ENCODE measurements around the gene GXYLT1. TPM values are rescaled to one million over a fixed set of nuclear protein-coding genes. Genes with fewer than 3 reads are reported as not detected.
A peak's percentile ranks its signal among the peaks of the same experiment; 100 is the strongest.
"Not testable (repeated sequence)": the region's sequence is repeated elsewhere in the genome, so short reads cannot be mapped to it uniquely, and the experiment has no call there.

Gene GXYLT1
- total RNA-seq, 2 experiments from 2014 or later: 7.0 to 8.3 TPM

DNA sequence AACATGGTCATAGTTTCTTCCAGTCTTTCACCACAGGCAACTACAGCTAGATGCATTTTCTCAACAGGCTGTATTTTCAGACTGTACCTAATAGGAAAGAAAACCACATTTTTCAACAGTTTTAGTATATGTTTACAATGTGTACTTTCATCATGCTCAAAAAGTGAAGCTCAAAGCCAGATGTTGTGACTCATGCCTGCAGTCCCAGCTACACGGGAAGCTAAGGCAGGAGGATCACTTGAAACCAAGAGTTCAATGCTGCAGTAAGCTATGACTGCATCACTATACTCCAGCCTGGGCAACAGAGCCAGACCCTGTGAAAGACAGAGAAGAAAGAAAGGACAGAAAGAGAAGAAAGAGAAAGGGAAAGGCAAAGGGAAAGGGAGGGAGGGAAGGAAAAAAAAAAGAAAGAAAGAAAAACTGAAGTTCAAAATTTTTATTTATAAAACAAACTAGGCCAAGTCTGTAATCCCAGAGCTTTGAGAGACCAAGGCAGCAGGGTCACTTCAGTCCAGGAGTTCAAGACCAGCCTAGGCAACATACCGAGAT lies 25.5 kb downstream of the GXYLT1 start:
- POLR2A ChIA-PET: no interaction called here
- peaks cover 28% of the 10 kb centered on the region for H3K36me3 Mint-ChIP-seq
- H3K27me3 Mint-ChIP-seq: no peaks in the 10 kb centered on the region
- peaks cover 17% of the 10 kb centered on the region for H3K4me1 Mint-ChIP-seq (ENCODE audit: low read depth)
- no peak overlapping the region for H3K4me3 Mint-ChIP-seq
- CTCF ChIA-PET: interaction anchor here (0.6 kb wide), 1 partner anchor 923 kb away, joined by 3 read pairs; no protein-coding TSS in a partner anchor
- no peak overlapping the region for H3K27ac Mint-ChIP-seq
- DNase-seq: peak; percentile 21
- peaks cover 2% of the 10 kb centered on the region for H3K9me3 Mint-ChIP-seq
- intact Hi-C loops (cut with micrococcal nuclease): no loop called here

- Mint-ChIP-seq H3K27ac (no peak overlapping the region), H3K9me3 (peaks cover 6% of the 10 kb centered on the region), H3K36me3 (peaks cover 33% of the 10 kb centered on the region), H3K27me3 (no peaks in the 10 kb centered on the region), H3K4me1 (ENCODE audit: low read depth) (peaks cover 17% of the 10 kb centered on the region), H3K4me3 (no peak overlapping the region)
- intact Hi-C loops (cut with micrococcal nuclease): no loop called here
- POLR2A ChIA-PET: no interaction called here
- no peak for DNase-seq
- CTCF ChIA-PET: no interaction called here
Observed at GRCh38 chr12:42118136-42118879, 26.4 kb downstream of the GXYLT1 start.

DNA sequence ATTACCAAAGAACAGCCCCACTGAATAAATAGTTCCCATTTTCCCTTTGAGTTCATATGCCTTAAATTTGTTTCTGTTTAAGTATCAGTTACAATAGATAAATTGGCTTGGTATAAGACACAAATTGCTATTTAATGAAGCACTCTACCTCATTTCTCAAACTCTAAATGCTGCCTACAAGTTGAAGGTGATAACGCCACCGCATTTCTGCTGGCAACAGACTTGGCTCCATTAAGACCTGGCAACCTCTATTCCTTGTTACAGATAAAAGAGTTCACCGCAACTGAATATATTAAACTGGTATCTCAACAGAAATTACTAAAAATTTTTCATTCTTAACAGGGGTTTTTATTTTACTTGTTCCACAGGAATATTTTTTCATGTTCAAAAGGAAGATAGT lies 35.6 kb downstream of the GXYLT1 start:
- Mint-ChIP-seq H3K4me3 (no peak overlapping the region), H3K9me3 (peaks cover 11% of the 10 kb centered on the region), H3K4me1 (ENCODE audit: low read depth) (no peaks in the 10 kb centered on the region), H3K27ac (no peak overlapping the region), H3K36me3 (peaks cover 27% of the 10 kb centered on the region), H3K27me3 (no peaks in the 10 kb centered on the region)
- intact Hi-C loops (cut with micrococcal nuclease): no loop called here
- ChIA-PET CTCF (no interaction called here), POLR2A (no interaction called here)
- no peak for DNase-seq

DNA sequence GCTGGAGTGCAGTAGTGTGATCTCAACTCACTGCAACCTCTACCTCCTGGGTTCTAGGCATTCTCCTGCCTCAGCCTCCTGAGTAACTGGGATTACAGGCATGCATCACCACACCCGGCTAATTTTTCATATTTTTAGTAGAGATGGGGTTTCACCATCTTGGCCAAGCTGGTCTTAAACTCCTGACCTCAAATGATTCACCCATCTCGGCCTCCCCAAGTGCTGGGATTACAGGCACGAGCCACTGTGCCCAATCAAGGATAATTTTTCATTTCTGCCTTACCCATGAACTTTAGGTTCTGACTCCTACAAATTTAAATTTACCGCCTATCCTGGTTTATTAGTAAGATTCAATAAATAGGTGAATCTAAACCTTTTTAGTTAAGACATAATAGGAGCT lies 37.9 kb downstream of the GXYLT1 start:
- H3K27me3 Mint-ChIP-seq; H3K27ac Mint-ChIP-seq; H3K4me3 Mint-ChIP-seq; H3K9me3 Mint-ChIP-seq; H3K4me1 Mint-ChIP-seq (ENCODE audit: low read depth); intact Hi-C loops (cut with micrococcal nuclease); CTCF ChIA-PET; DNase-seq: not testable (repeated sequence)
- POLR2A ChIA-PET: interaction anchor here (1.0 kb wide), 1 partner anchor 20 kb away, joined by 3 read pairs; no protein-coding TSS in a partner anchor
- peaks cover 13% of the 10 kb centered on the region for H3K36me3 Mint-ChIP-seq

GRCh38 chr12:42104784-42105183 lies 39.9 kb downstream of the GXYLT1 start:
- Mint-ChIP-seq H3K36me3 (peaks cover 9% of the 10 kb centered on the region), H3K27ac (no peak overlapping the region), H3K9me3 (no peaks in the 10 kb centered on the region), H3K4me3 (no peak overlapping the region), H3K4me1 (ENCODE audit: low read depth) (no peaks in the 10 kb centered on the region), H3K27me3 (no peaks in the 10 kb centered on the region)
- intact Hi-C loops (cut with micrococcal nuclease): no loop called here
- no peak for DNase-seq
- POLR2A ChIA-PET: no interaction called here
- CTCF ChIA-PET: interaction anchor here (0.6 kb wide), 1 partner anchor 67 kb away, joined by 3 read pairs; no protein-coding TSS in a partner anchor

GRCh38 chr12:42104087-42104486 lies 40.6 kb downstream of the GXYLT1 start:
- Mint-ChIP-seq H3K4me3 (no peak overlapping the region), H3K27me3 (no peaks in the 10 kb centered on the region), H3K27ac (no peak overlapping the region), H3K36me3 (peaks cover 8% of the 10 kb centered on the region), H3K9me3 (no peaks in the 10 kb centered on the region), H3K4me1 (ENCODE audit: low read depth) (no peaks in the 10 kb centered on the region)
- DNase-seq: no peak
- intact Hi-C loops (cut with micrococcal nuclease): no loop called here
- ChIA-PET POLR2A (no interaction called here), CTCF (interaction anchor here (0.6 kb wide), 2 partner anchors 24 to 67 kb away, joined by 3 read pairs; no protein-coding TSS in a partner anchor)

DNA sequence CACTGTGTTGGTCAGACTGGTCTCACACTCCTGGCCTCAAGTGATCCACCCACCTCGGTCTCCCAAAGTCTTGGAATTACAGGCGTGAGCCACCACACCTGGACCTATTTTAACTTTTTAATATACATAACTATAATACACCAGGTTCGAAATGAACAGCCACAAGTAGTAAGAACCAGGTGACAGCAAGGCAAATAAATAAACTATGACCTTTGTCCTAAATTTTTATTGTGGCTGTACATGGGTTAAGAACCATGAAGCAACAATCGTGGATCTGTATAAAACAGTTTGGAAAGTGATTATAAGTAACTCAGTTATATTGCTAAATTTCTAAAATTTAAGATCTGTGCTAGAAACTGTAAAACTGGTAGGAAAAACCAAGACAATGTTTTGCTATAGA lies 41.5 kb downstream of the GXYLT1 start:
- intact Hi-C loops (cut with micrococcal nuclease): no loop called here
- no peak for DNase-seq
- Mint-ChIP-seq H3K27me3 (no peaks in the 10 kb centered on the region), H3K27ac (no peak overlapping the region), H3K4me3 (no peak overlapping the region), H3K4me1 (ENCODE audit: low read depth) (peaks cover 2% of the 10 kb centered on the region), H3K36me3 (peaks cover 5% of the 10 kb centered on the region), H3K9me3 (no peaks in the 10 kb centered on the region)
- ChIA-PET POLR2A (no interaction called here), CTCF (interaction anchor here (0.6 to 0.8 kb wide), 2 partner anchors 10 to 229 kb away, joined by 3 read pairs; no protein-coding TSS in a partner anchor)

DNA sequence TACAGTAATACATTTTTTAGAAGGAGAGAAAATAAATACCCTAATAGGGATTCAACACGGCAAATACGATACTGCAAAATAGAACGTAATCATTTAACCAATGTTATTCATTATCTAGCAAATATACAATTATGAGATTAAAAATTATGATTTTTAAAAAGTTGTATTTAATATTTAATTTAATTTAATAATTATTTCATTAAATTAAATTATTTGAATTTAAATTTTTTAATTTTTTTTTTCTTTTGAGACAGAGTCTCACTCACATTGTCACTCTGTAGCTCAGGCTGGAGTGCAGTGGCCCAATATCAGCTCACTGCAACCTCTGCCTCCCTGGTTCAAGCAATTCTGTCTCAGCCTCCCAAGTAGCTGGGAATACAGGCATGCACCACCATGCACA lies 42.0 kb downstream of the GXYLT1 start:
- peaks cover 7% of the 10 kb centered on the region for H3K36me3 Mint-ChIP-seq
- ChIA-PET CTCF (interaction anchor here (0.8 kb wide), 1 partner anchor 229 kb away, joined by 3 read pairs; no protein-coding TSS in a partner anchor), POLR2A (no interaction called here)
- no peaks in the 10 kb centered on the region for H3K27me3 Mint-ChIP-seq
- H3K4me3 Mint-ChIP-seq: no peak overlapping the region
- peaks cover 5% of the 10 kb centered on the region for H3K4me1 Mint-ChIP-seq (ENCODE audit: low read depth)
- H3K9me3 Mint-ChIP-seq: no peaks in the 10 kb centered on the region
- H3K27ac Mint-ChIP-seq: no peak overlapping the region
- DNase-seq: no peak
- intact Hi-C loops (cut with micrococcal nuclease): no loop called here

DNA sequence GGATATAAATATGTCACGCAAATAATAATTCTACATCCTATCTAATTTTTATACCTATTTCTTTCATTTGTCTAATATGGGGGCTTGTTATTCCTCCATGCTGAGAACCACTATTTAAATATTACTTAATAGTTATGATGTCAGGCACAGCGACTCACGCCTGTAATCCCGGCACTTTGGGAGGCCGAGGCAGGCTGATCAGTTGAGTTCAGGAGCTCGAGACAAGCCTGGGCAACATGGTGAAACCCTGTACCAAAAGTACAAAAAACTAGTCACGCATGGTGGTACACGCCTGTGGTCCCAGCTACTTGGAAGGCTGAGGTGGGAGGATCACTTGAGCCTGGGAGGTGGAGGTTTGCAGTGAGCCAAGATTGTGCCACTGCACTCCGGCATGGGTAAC lies 45.2 kb downstream of the GXYLT1 start:
- DNase-seq: no peak
- no peaks in the 10 kb centered on the region for H3K9me3 Mint-ChIP-seq
- H3K36me3 Mint-ChIP-seq: peaks cover 16% of the 10 kb centered on the region
- H3K27ac Mint-ChIP-seq: no peak overlapping the region
- H3K4me1 Mint-ChIP-seq (ENCODE audit: low read depth): peaks cover 29% of the 10 kb centered on the region
- ChIA-PET POLR2A (no interaction called here), CTCF (no interaction called here)
- intact Hi-C loops (cut with micrococcal nuclease): loop anchor here (2.0 to 5.0 kb wide), 3 partner anchors 43 to 227 kb away; partner anchors contain the start of genes GXYLT1, PPHLN1 and ZCRB1
- H3K4me3 Mint-ChIP-seq: no peak overlapping the region
- no peaks in the 10 kb centered on the region for H3K27me3 Mint-ChIP-seq

DNA sequence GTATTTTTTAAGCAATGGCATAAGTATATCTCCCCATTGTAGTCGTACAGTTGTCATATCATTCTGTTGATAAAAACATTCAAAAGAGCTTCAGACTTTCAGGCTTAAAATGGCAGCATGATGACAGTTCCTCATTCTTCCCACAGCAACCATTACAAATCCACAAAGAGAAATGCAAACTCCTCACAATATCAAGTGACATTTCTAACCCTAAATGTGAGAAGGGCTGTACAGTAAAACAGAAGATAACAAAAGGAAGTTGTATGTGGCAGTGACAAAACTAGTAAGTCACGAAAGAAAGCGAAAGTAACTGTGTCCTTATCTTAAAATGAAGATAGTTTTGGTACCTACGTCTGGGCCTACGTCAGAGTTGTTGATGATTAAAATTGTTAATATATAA lies 46.7 kb downstream of the GXYLT1 start:
- Mint-ChIP-seq H3K27me3 (no peaks in the 10 kb centered on the region), H3K36me3 (peaks cover 17% of the 10 kb centered on the region), H3K27ac (peak overlapping the region; percentile 85), H3K4me1 (ENCODE audit: low read depth) (peaks cover 29% of the 10 kb centered on the region), H3K9me3 (no peaks in the 10 kb centered on the region), H3K4me3 (peak overlapping the region; percentile 71)
- intact Hi-C loops (cut with micrococcal nuclease): loop anchor here (2.0 to 5.0 kb wide), 3 partner anchors 44 to 229 kb away; partner anchors contain the start of genes GXYLT1, PPHLN1 and ZCRB1
- no peak for DNase-seq
- CTCF ChIA-PET: no interaction called here
- POLR2A ChIA-PET: no interaction called here

DNA sequence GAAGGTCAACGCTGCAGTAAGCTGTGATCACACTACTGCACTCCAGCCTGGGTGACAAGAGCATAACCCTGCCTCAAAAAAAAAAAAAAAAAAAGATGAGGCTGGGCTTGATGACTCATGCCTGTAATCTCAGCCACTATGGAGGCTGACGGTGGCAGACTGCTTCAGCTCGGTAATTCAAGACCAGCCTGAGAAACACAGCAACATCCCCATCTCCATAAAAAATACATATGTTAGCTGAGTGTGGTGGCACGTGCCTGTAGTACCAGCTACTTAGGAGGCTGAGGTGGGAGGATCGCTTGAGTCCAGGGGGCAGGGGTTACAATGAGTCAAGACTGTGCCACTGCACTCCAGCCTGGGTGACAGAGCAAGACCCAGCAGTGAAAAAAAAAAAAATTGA lies 50.4 kb downstream of the GXYLT1 start:
- Mint-ChIP-seq H3K4me3 (no peak overlapping the region), H3K27me3 (no peaks in the 10 kb centered on the region), H3K4me1 (ENCODE audit: low read depth) (peaks cover 34% of the 10 kb centered on the region), H3K9me3 (no peaks in the 10 kb centered on the region), H3K36me3 (peaks cover 27% of the 10 kb centered on the region), H3K27ac (no peak overlapping the region)
- POLR2A ChIA-PET: no interaction called here
- intact Hi-C loops (cut with micrococcal nuclease): no loop called here
- DNase-seq: peak; percentile 27
- CTCF ChIA-PET: no interaction called here

GRCh38 chr12:42091769-42092168 lies 52.9 kb downstream of the GXYLT1 start:
- Mint-ChIP-seq H3K36me3 (peaks cover 30% of the 10 kb centered on the region), H3K4me1 (ENCODE audit: low read depth) (peaks cover 21% of the 10 kb centered on the region), H3K9me3 (no peaks in the 10 kb centered on the region), H3K27ac (no peak overlapping the region), H3K4me3 (no peak overlapping the region), H3K27me3 (no peaks in the 10 kb centered on the region)
- DNase-seq: no peak
- ChIA-PET POLR2A (no interaction called here), CTCF (no interaction called here)
- intact Hi-C loops (cut with micrococcal nuclease): no loop called here

DNA sequence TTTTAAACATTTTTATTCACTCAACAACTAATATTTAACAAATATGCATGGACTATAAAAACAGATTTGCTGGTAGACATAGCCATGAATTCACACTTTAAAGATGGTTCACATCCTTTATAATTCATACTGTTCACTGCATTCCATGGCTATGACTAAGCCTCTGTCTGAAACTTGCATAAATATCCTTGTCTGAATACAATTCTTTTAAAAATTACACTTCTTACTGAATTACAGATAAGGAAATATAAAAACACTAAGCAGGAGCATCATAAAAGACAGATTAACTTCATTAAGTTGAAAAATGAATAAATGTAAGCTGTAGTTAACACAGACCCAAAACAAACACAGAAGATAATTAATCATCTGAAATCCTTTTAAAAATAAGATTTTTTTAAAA lies 53.8 kb downstream of the GXYLT1 start:
- Mint-ChIP-seq H3K9me3 (no peaks in the 10 kb centered on the region), H3K27ac (no peak overlapping the region), H3K27me3 (no peaks in the 10 kb centered on the region), H3K4me1 (ENCODE audit: low read depth) (peaks cover 13% of the 10 kb centered on the region), H3K36me3 (peaks cover 32% of the 10 kb centered on the region), H3K4me3 (no peak overlapping the region)
- DNase-seq: no peak
- ChIA-PET POLR2A (no interaction called here), CTCF (no interaction called here)
- intact Hi-C loops (cut with micrococcal nuclease): no loop called here

All from activated CD4-positive, alpha-beta memory T cell treated with anti-CD3 and anti-CD28 coated beads for 36 hours (primary cell).